Measurements from ENCODE around the gene CDC42EP2. TPM values are rescaled to one million over a fixed set of nuclear protein-coding genes. Genes with fewer than 3 reads are reported as not detected.

Gene CDC42EP2, protein sequence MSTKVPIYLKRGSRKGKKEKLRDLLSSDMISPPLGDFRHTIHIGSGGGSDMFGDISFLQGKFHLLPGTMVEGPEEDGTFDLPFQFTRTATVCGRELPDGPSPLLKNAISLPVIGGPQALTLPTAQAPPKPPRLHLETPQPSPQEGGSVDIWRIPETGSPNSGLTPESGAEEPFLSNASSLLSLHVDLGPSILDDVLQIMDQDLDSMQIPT
- 15.8 and 19.8 TPM in 2 replicates for total RNA-seq

GRCh38 chr11:65314501-65315203, at the start of gene CDC42EP2:
TSS of gene CDC42EP2 (plus strand) at chr11:65314866. CDS start at chr11:65320899, 6,033 bp downstream.

DNA sequence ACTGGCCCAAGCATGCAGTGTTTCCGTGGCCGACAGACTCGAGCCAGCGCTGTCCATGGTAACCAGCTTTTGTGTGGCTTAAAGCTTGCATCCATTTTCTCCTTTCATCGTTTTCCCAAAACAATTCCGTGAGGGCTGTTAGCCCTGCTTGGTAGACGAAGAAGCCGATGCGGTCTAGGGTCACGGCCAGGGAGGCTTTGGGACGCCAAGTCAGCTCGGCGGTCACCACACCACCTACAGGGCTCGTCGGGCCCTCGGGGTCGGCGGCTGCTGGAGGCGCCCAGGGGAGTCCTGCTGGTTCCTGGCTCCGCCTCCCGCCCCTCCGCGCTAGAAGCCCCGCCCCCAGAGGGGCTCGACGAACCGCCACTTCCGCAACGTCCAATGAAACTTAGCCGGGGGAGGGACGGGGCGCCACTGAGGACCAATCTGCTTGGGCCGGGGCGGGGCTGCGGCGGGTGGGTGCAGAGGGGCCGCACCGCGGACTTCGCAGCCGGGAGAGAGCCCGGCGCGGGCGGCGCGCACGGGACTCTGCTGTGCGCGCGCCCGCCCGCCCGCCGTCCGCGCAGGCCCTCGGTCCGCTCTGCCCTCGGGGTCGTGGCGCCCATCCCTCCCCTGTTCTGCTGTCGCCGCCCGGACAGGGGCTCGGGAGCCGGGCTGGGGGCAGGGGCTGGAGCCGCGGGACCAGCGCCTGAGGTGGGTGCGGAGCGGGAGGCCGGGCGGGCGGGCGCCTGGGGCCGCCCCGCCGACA, 39.8 kb downstream of the CDC42EP2 start, which contains the start of gene TIGD3:
TIGD3 (plus strand) TSS at position 487 of the 748 bp plus-strand sequence. CDS start 1,058 bp downstream, outside the sequence.

Other genes starting within 250 kb of the CDC42EP2 start
- 1.6 and 3.3 TPM in 2 replicates for gene CDCA5, start 230.8 kb upstream of the CDC42EP2 start, total RNA-seq
- gene ZFPL1, start 230.6 kb upstream of the CDC42EP2 start, total RNA-seq: 36.3 and 45.8 TPM in 2 replicates
- gene VPS51, start 218.7 kb upstream of the CDC42EP2 start, total RNA-seq: 155 and 218 TPM in 2 replicates
- gene TM7SF2, start 203.0 kb upstream of the CDC42EP2 start, total RNA-seq: 9.0 and 12.6 TPM in 2 replicates
- gene ZNHIT2, start 197.2 kb upstream of the CDC42EP2 start, total RNA-seq: 6.6 and 9.7 TPM in 2 replicates
- 128 and 138 TPM in 2 replicates for gene FAU, start 192.7 kb upstream of the CDC42EP2 start, total RNA-seq
- 39.9 and 55.2 TPM in 2 replicates for gene MRPL49, start 192.5 kb upstream of the CDC42EP2 start, total RNA-seq
- 41.5 and 45.7 TPM in 2 replicates for gene SYVN1, start 180.3 kb upstream of the CDC42EP2 start, total RNA-seq
- not detected in 2 replicates for gene SPDYC, start 144.6 kb upstream of the CDC42EP2 start, total RNA-seq
- 155 and 188 TPM in 2 replicates for gene CAPN1, start 132.9 kb upstream of the CDC42EP2 start, total RNA-seq
- gene POLA2, start 52.9 kb upstream of the CDC42EP2 start, total RNA-seq: 2.5 and 4.4 TPM in 2 replicates
- 33.1 and 33.4 TPM in 2 replicates for gene DPF2, start 19.0 kb downstream of the CDC42EP2 start, total RNA-seq
- 0.07 and 0.13 TPM in 2 replicates for gene TIGD3, start 39.9 kb downstream of the CDC42EP2 start, total RNA-seq
- 2.8 and 3.1 TPM in 2 replicates for gene SLC25A45, start 67.8 kb downstream of the CDC42EP2 start, total RNA-seq
- 32.6 and 47.5 TPM in 2 replicates for gene FRMD8, start 71.8 kb downstream of the CDC42EP2 start, total RNA-seq
- 311 and 515 TPM in 2 replicates for gene NEAT1, start 107.9 kb downstream of the CDC42EP2 start, total RNA-seq
- gene MALAT1, start 184.2 kb downstream of the CDC42EP2 start, total RNA-seq: 10,790 and 14,969 TPM in 2 replicates
- gene SCYL1, start 210.2 kb downstream of the CDC42EP2 start, total RNA-seq: 97.8 and 105 TPM in 2 replicates
- 138 and 166 TPM in 2 replicates for gene LTBP3, start 243.5 kb downstream of the CDC42EP2 start, total RNA-seq

Measured in smooth muscle cell of the pulmonary artery (primary cell).